Glutamatergic neuron (in vitro differentiated cells): Measurements from ENCODE around the gene GOLGA8A. TPM values are rescaled to one million over a fixed set of nuclear protein-coding genes. Genes with fewer than 3 reads are reported as not detected.
A peak's percentile ranks its signal among the peaks of the same experiment; 100 is the strongest.

Experiments
- DNase-seq: peaks from one replicate; pipeline ENCODE4 v3.0.0; 2022
- H3K27ac Mint-ChIP-seq: one replicate; pipeline ENCODE4 v1.8.0; 2020; ENCODE audit warnings: mild to moderate bottlenecking, mixed read lengths, inconsistent platforms; ENCODE audit not compliant: unreplicated experiment
- H3K27me3 Mint-ChIP-seq: one replicate; pipeline ENCODE4 v1.8.0; 2020; ENCODE audit warnings: mild to moderate bottlenecking, moderate library complexity, mixed read lengths, inconsistent platforms; ENCODE audit not compliant: unreplicated experiment
- H3K36me3 Mint-ChIP-seq: one replicate; pipeline ENCODE4 v1.8.0; 2020; ENCODE audit warnings: mild to moderate bottlenecking, mixed read lengths, inconsistent platforms; ENCODE audit not compliant: unreplicated experiment
- H3K4me1 Mint-ChIP-seq: one replicate; pipeline ENCODE4 v1.8.0; 2020; ENCODE audit warnings: mild to moderate bottlenecking, low read depth, mixed read lengths, inconsistent platforms; ENCODE audit not compliant: unreplicated experiment
- H3K4me3 Mint-ChIP-seq: one replicate; pipeline ENCODE4 v1.8.0; 2020; ENCODE audit warnings: mild to moderate bottlenecking, mixed read lengths, inconsistent platforms; ENCODE audit not compliant: unreplicated experiment
- H3K9me3 Mint-ChIP-seq: one replicate; pipeline ENCODE4 v1.8.0; 2020; ENCODE audit warnings: mild to moderate bottlenecking, moderate library complexity, mixed read lengths, inconsistent platforms; ENCODE audit not compliant: unreplicated experiment
- long read RNA-seq: library from polyadenylated mRNA; unstranded; transcript quantifications from one replicate; pipeline ENCODE4 v2.0.0, GENCODE V29; 2020; ENCODE audit not compliant: unreplicated experiment
- total RNA-seq: library from RNA; stranded (reverse); fragmentation: NEBNext Ultra II Directional; extraction: Animal tissue kit (Norgen Biotek cat#: 25700); gene quantifications from one replicate; pipeline ENCODE4 v1.2.1, GENCODE V29; 2021; ENCODE audit not compliant: unreplicated experiment
- TF ChIP-seq, protein P1 (sequence below): fragments of 200-600 bp; sonication (generic); IDR thresholded peaks from one replicate; pipeline ENCODE4 v1.5.0; 2021; ENCODE audit not compliant: partially characterized antibody, unreplicated experiment

GOLGA8A gene
- 85.7 TPM for total RNA-seq
- long read RNA-seq, partial matches to known transcripts = 1 of 2 reads
- long read RNA-seq, other reads (novel, unspliced or antisense) = 1 of 2 reads

DNA sequence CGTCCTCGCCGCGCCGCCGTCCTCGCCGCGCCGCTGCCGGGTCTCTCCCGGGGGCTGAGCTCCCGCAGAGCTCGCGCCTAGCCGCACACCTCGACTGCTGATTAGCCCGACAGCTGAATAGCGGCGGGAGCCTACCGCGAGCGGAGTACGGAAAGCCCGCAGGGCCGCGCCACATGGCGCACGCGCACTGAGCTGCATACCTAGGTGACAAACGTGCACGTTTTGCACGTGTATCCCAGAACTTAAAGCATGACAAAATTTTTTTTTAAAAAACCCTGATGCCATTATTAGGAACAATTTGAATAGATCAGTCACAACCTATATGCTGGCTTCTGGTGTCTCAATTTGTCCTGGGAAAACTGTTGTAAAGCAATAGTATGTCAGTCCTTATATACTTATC is at the start of gene GOLGA8A:
Gene GOLGA8A, minus strand, starts transcription at position 122 of the 400 bp plus-strand sequence. CDS start 48,117 bp downstream, outside the sequence.
- H3K4me3 Mint-ChIP-seq = peak within 1 kb of the TSS; percentile 89
- H3K27ac Mint-ChIP-seq = no peak within 1 kb of the TSS
- H3K4me1 Mint-ChIP-seq = peaks cover 6% of the 10 kb centered on the region
- TF ChIP-seq, protein P1, sequence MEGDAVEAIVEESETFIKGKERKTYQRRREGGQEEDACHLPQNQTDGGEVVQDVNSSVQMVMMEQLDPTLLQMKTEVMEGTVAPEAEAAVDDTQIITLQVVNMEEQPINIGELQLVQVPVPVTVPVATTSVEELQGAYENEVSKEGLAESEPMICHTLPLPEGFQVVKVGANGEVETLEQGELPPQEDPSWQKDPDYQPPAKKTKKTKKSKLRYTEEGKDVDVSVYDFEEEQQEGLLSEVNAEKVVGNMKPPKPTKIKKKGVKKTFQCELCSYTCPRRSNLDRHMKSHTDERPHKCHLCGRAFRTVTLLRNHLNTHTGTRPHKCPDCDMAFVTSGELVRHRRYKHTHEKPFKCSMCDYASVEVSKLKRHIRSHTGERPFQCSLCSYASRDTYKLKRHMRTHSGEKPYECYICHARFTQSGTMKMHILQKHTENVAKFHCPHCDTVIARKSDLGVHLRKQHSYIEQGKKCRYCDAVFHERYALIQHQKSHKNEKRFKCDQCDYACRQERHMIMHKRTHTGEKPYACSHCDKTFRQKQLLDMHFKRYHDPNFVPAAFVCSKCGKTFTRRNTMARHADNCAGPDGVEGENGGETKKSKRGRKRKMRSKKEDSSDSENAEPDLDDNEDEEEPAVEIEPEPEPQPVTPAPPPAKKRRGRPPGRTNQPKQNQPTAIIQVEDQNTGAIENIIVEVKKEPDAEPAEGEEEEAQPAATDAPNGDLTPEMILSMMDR = no peak
- peaks cover 4% of the 10 kb centered on the region for H3K36me3 Mint-ChIP-seq
- peaks cover 2% of the 10 kb centered on the region for H3K27me3 Mint-ChIP-seq
- H3K9me3 Mint-ChIP-seq = peaks cover 2% of the 10 kb centered on the region
- DNase-seq = peak; percentile 85

GRCh38 chr15:34483644-34484043 is 46.0 kb upstream of the GOLGA8A start:
- DNase-seq = no peak
- TF ChIP-seq, protein P1 = no peak
- Mint-ChIP-seq H3K36me3 (no peaks in the 10 kb centered on the region), H3K27ac (no peak overlapping the region), H3K27me3 (peaks cover 2% of the 10 kb centered on the region), H3K4me3 (no peak overlapping the region), H3K9me3 (peaks cover 1% of the 10 kb centered on the region), H3K4me1 (peaks cover 2% of the 10 kb centered on the region)

- peaks cover 2% of the 10 kb centered on the region for H3K4me1 Mint-ChIP-seq
- no peaks in the 10 kb centered on the region for H3K36me3 Mint-ChIP-seq
- no peak overlapping the region for H3K4me3 Mint-ChIP-seq
- peaks cover 2% of the 10 kb centered on the region for H3K27me3 Mint-ChIP-seq
- TF ChIP-seq, protein P1 = no peak
- DNase-seq = no peak
- H3K9me3 Mint-ChIP-seq = peaks cover 1% of the 10 kb centered on the region
- H3K27ac Mint-ChIP-seq = no peak overlapping the region
Measured at GRCh38 chr15:34481370-34481769, 43.8 kb upstream of the GOLGA8A start.

- peaks cover 3% of the 10 kb centered on the region for H3K4me1 Mint-ChIP-seq
- no peak overlapping the region for H3K27ac Mint-ChIP-seq
- no peak for DNase-seq
- TF ChIP-seq, protein P1 = no peak
- no peaks in the 10 kb centered on the region for H3K36me3 Mint-ChIP-seq
- H3K4me3 Mint-ChIP-seq = no peak overlapping the region
- H3K9me3 Mint-ChIP-seq = no peaks in the 10 kb centered on the region
- H3K27me3 Mint-ChIP-seq = no peaks in the 10 kb centered on the region
Measured at GRCh38 chr15:34473840-34474239, 36.2 kb upstream of the GOLGA8A start.

DNA sequence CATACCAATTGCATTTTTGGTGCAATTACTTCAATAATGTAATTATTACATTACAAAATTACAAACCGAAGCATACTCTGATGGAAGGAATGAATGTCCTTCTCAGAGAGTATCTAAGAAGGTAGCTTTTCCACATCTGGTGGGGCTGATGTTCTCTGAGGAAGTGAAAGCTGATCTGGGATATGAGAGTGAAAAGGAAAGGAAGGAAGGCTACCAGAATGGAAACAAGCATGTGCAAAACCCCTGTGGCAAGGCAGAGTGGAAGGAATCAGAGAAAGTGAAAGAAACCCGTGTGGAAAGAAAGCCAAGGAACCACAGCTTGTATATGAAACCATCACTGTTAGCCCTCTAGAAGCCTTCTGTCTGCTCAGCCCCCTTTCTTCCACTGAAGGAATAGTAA is 35.3 kb upstream of the GOLGA8A start:
- Mint-ChIP-seq H3K4me1 (peaks cover 3% of the 10 kb centered on the region), H3K9me3 (no peaks in the 10 kb centered on the region), H3K36me3 (no peaks in the 10 kb centered on the region), H3K27me3 (no peaks in the 10 kb centered on the region), H3K27ac (no peak overlapping the region), H3K4me3 (no peak overlapping the region)
- TF ChIP-seq, protein P1 = no peak
- no peak for DNase-seq
